ENCODE measurements around the gene SRSF7.
"Not testable (repeated sequence)": the region's sequence is repeated elsewhere in the genome, so short reads cannot be mapped to it uniquely, and the experiment has no call there.

Gene SRSF7

GRCh38 chr2:38713338-38713737, 37.8 kb downstream of the SRSF7 start:
- H3K36me3 ChIP-seq (ENCODE audit: control insufficient read depth, insufficient read depth, low read length), result 0 out of 2 replicates have a peak, but pooled peaks cover 4% of the 10 kb centered on the region
- H3K4me1 ChIP-seq (ENCODE audit: control insufficient read depth, insufficient read depth, low read length), result no peaks in the 10 kb centered on the region; the same call in 1 of the 2 replicates
- H3K9me3 ChIP-seq (ENCODE audit: control insufficient read depth, insufficient read depth, low read length), result no peaks in the 10 kb centered on the region
- no peak overlapping the region for H3K9ac ChIP-seq (ENCODE audit: low read depth, low read length)
- H3K27me3 ChIP-seq (ENCODE audit: control insufficient read depth, insufficient read depth, low read length), result no peaks in the 10 kb centered on the region
- H3K4me3 ChIP-seq (ENCODE audit: low read depth, low read length), result no peak overlapping the region
- no peak overlapping the region for H3K27ac ChIP-seq (ENCODE audit: low read depth, low read length)

GRCh38 chr2:38712871-38713270, 38.3 kb downstream of the SRSF7 start:
- Histone ChIP-seq H3K36me3 (ENCODE audit: control insufficient read depth, insufficient read depth, low read length) (0 out of 2 replicates have a peak, but pooled peaks cover 4% of the 10 kb centered on the region), H3K9ac (ENCODE audit: low read depth, low read length) (no peak overlapping the region), H3K27ac (ENCODE audit: low read depth, low read length) (no peak overlapping the region), H3K4me3 (ENCODE audit: low read depth, low read length) (no peak overlapping the region), H3K4me1 (ENCODE audit: control insufficient read depth, insufficient read depth, low read length) (no peaks in the 10 kb centered on the region; the same call in 1 of the 2 replicates), H3K27me3 (ENCODE audit: control insufficient read depth, insufficient read depth, low read length) (no peaks in the 10 kb centered on the region), H3K9me3 (ENCODE audit: control insufficient read depth, insufficient read depth, low read length) (no peaks in the 10 kb centered on the region)

- H3K4me1 ChIP-seq (ENCODE audit: control insufficient read depth, insufficient read depth, low read length), result no peaks in the 10 kb centered on the region; the same call in 1 of the 2 replicates
- 0 out of 2 replicates have a peak, but pooled peaks cover 4% of the 10 kb centered on the region for H3K36me3 ChIP-seq (ENCODE audit: control insufficient read depth, insufficient read depth, low read length)
- H3K27ac ChIP-seq (ENCODE audit: low read depth, low read length), result no peak overlapping the region
- H3K9me3 ChIP-seq (ENCODE audit: control insufficient read depth, insufficient read depth, low read length), result no peaks in the 10 kb centered on the region
- no peak overlapping the region for H3K9ac ChIP-seq (ENCODE audit: low read depth, low read length)
- H3K27me3 ChIP-seq (ENCODE audit: control insufficient read depth, insufficient read depth, low read length), result no peaks in the 10 kb centered on the region
- no peak overlapping the region for H3K4me3 ChIP-seq (ENCODE audit: low read depth, low read length)
Measured at GRCh38 chr2:38712413-38712812, 38.7 kb downstream of the SRSF7 start.

- 0 out of 2 replicates have a peak, but pooled peaks cover 4% of the 10 kb centered on the region for H3K36me3 ChIP-seq (ENCODE audit: control insufficient read depth, insufficient read depth, low read length)
- H3K27ac ChIP-seq (ENCODE audit: low read depth, low read length), result no peak overlapping the region
Measured at GRCh38 chr2:38711558-38711957, 39.6 kb downstream of the SRSF7 start.

GRCh38 chr2:38709567-38710194, 41.5 kb downstream of the SRSF7 start:
- Histone ChIP-seq H3K9me3 (ENCODE audit: control insufficient read depth, insufficient read depth, low read length) (no peaks in the 10 kb centered on the region), H3K9ac (ENCODE audit: low read depth, low read length) (no peak overlapping the region), H3K36me3 (ENCODE audit: control insufficient read depth, insufficient read depth, low read length) (0 out of 2 replicates have a peak, but pooled peaks cover 4% of the 10 kb centered on the region), H3K27ac (ENCODE audit: low read depth, low read length) (no peak overlapping the region), H3K27me3 (ENCODE audit: control insufficient read depth, insufficient read depth, low read length) (no peaks in the 10 kb centered on the region), H3K4me3 (ENCODE audit: low read depth, low read length) (no peak overlapping the region), H3K4me1 (ENCODE audit: control insufficient read depth, insufficient read depth, low read length) (no peaks in the 10 kb centered on the region; the same call in 1 of the 2 replicates)

More at GRCh38 chr2:38711558-38711957, 39.6 kb downstream of the SRSF7 start:
- no peak overlapping the region for H3K9ac ChIP-seq (ENCODE audit: low read depth, low read length)
- no peaks in the 10 kb centered on the region for H3K27me3 ChIP-seq (ENCODE audit: control insufficient read depth, insufficient read depth, low read length)
- no peak overlapping the region for H3K4me3 ChIP-seq (ENCODE audit: low read depth, low read length)
- H3K9me3 ChIP-seq (ENCODE audit: control insufficient read depth, insufficient read depth, low read length), result no peaks in the 10 kb centered on the region
- no peaks in the 10 kb centered on the region; the same call in 1 of the 2 replicates for H3K4me1 ChIP-seq (ENCODE audit: control insufficient read depth, insufficient read depth, low read length)

GRCh38 chr2:38708900-38709566, 42.1 kb downstream of the SRSF7 start:
- no peak overlapping the region for H3K27ac ChIP-seq (ENCODE audit: low read depth, low read length)
- 0 out of 2 replicates have a peak, but pooled peaks cover 4% of the 10 kb centered on the region for H3K36me3 ChIP-seq (ENCODE audit: control insufficient read depth, insufficient read depth, low read length)
- H3K27me3 ChIP-seq (ENCODE audit: control insufficient read depth, insufficient read depth, low read length), result no peaks in the 10 kb centered on the region
- H3K9ac ChIP-seq (ENCODE audit: low read depth, low read length), result no peak overlapping the region
- H3K4me1 ChIP-seq (ENCODE audit: control insufficient read depth, insufficient read depth, low read length), result no peaks in the 10 kb centered on the region; the same call in 1 of the 2 replicates
- H3K9me3 ChIP-seq (ENCODE audit: control insufficient read depth, insufficient read depth, low read length), result no peaks in the 10 kb centered on the region
- no peak overlapping the region for H3K4me3 ChIP-seq (ENCODE audit: low read depth, low read length)

GRCh38 chr2:38708491-38708890, 42.7 kb downstream of the SRSF7 start:
- H3K27me3 ChIP-seq (ENCODE audit: control insufficient read depth, insufficient read depth, low read length); H3K9ac ChIP-seq (ENCODE audit: low read depth, low read length); H3K27ac ChIP-seq (ENCODE audit: low read depth, low read length); H3K9me3 ChIP-seq (ENCODE audit: control insufficient read depth, insufficient read depth, low read length); H3K36me3 ChIP-seq (ENCODE audit: control insufficient read depth, insufficient read depth, low read length); H3K4me3 ChIP-seq (ENCODE audit: low read depth, low read length); H3K4me1 ChIP-seq (ENCODE audit: control insufficient read depth, insufficient read depth, low read length): not testable (repeated sequence)

- Histone ChIP-seq H3K27me3 (ENCODE audit: control insufficient read depth, insufficient read depth, low read length) (no peaks in the 10 kb centered on the region), H3K4me1 (ENCODE audit: control insufficient read depth, insufficient read depth, low read length) (no peaks in the 10 kb centered on the region; the same call in 1 of the 2 replicates), H3K27ac (ENCODE audit: low read depth, low read length) (no peak overlapping the region), H3K9me3 (ENCODE audit: control insufficient read depth, insufficient read depth, low read length) (no peaks in the 10 kb centered on the region), H3K4me3 (ENCODE audit: low read depth, low read length) (no peak overlapping the region), H3K9ac (ENCODE audit: low read depth, low read length) (no peak overlapping the region), H3K36me3 (ENCODE audit: control insufficient read depth, insufficient read depth, low read length) (0 out of 2 replicates have a peak, but pooled peaks cover 4% of the 10 kb centered on the region)
Measured at GRCh38 chr2:38706846-38707345, 44.3 kb downstream of the SRSF7 start.

GRCh38 chr2:38704664-38705063, 46.5 kb downstream of the SRSF7 start:
- Histone ChIP-seq H3K4me3 (ENCODE audit: low read depth, low read length) (no peak overlapping the region), H3K36me3 (ENCODE audit: control insufficient read depth, insufficient read depth, low read length) (no peaks in the 10 kb centered on the region), H3K27me3 (ENCODE audit: control insufficient read depth, insufficient read depth, low read length) (no peaks in the 10 kb centered on the region)

GRCh38 chr2:38703336-38703735, 47.8 kb downstream of the SRSF7 start:
- not testable (repeated sequence) for H3K4me1 ChIP-seq (ENCODE audit: control insufficient read depth, insufficient read depth, low read length); H3K4me3 ChIP-seq (ENCODE audit: low read depth, low read length); H3K27ac ChIP-seq (ENCODE audit: low read depth, low read length); H3K27me3 ChIP-seq (ENCODE audit: control insufficient read depth, insufficient read depth, low read length); H3K36me3 ChIP-seq (ENCODE audit: control insufficient read depth, insufficient read depth, low read length); H3K9me3 ChIP-seq (ENCODE audit: control insufficient read depth, insufficient read depth, low read length); H3K9ac ChIP-seq (ENCODE audit: low read depth, low read length)

More at GRCh38 chr2:38704664-38705063, 46.5 kb downstream of the SRSF7 start:
- Histone ChIP-seq H3K9ac (ENCODE audit: low read depth, low read length) (no peak overlapping the region), H3K9me3 (ENCODE audit: control insufficient read depth, insufficient read depth, low read length) (no peaks in the 10 kb centered on the region), H3K4me1 (ENCODE audit: control insufficient read depth, insufficient read depth, low read length) (no peaks in the 10 kb centered on the region; the same call in 1 of the 2 replicates), H3K27ac (ENCODE audit: low read depth, low read length) (no peak overlapping the region)

- H3K27ac ChIP-seq (ENCODE audit: low read depth, low read length), result no peak overlapping the region
Measured at GRCh38 chr2:38702413-38702812, 48.7 kb downstream of the SRSF7 start.

More at GRCh38 chr2:38702413-38702812, 48.7 kb downstream of the SRSF7 start:
- Histone ChIP-seq H3K4me3 (ENCODE audit: low read depth, low read length) (no peak overlapping the region), H3K36me3 (ENCODE audit: control insufficient read depth, insufficient read depth, low read length) (no peaks in the 10 kb centered on the region), H3K27me3 (ENCODE audit: control insufficient read depth, insufficient read depth, low read length) (no peaks in the 10 kb centered on the region), H3K9me3 (ENCODE audit: control insufficient read depth, insufficient read depth, low read length) (no peaks in the 10 kb centered on the region), H3K9ac (ENCODE audit: low read depth, low read length) (no peak overlapping the region), H3K4me1 (ENCODE audit: control insufficient read depth, insufficient read depth, low read length) (no peaks in the 10 kb centered on the region)
